HEK293T (cell line): ENCODE data around the gene GRID1.

Experiments used
- NFRKB ChIP-seq: fragments of 450-650 bp; IDR thresholded peaks from 2 replicates; pipeline ENCODE4 v1.6.1; 2016; ENCODE audit warnings: mild to moderate bottlenecking, moderate library complexity
- TARDBP ChIP-seq: fragments of 450-650 bp; IDR thresholded peaks from 2 replicates; pipeline ENCODE4 v1.6.1; 2016

- TF ChIP-seq NFRKB: no peak
- TF ChIP-seq TARDBP: no peak
Measured at GRCh38 chr10:85873063-85873462, 493.5 kb downstream of the GRID1 start.
